Measurements from ENCODE around the gene CISH. TPM values are rescaled to one million over a fixed set of nuclear protein-coding genes. Genes with fewer than 3 reads are reported as not detected.

The CISH gene
- total RNA-seq (2014; rRNA removed; shearing (Covaris generic); ENCODE audit: low replicate concordance), result 0.30 and 2.5 TPM in 2 replicates

GRCh38 chr3:50611464-50612233 lies at the start of gene CISH:
Gene CISH (minus strand): TSS chr3:50611774. CDS start chr3:50611650, 124 bp downstream.
- peak; percentile 93 for DNase-seq (ENCODE audit: low read depth)
- in situ Hi-C loops (cut with HindIII; ENCODE audit: low pct_unique_long_range_greater_than_20kb, low sequenced_read_pairs), result no loop called here

DNA sequence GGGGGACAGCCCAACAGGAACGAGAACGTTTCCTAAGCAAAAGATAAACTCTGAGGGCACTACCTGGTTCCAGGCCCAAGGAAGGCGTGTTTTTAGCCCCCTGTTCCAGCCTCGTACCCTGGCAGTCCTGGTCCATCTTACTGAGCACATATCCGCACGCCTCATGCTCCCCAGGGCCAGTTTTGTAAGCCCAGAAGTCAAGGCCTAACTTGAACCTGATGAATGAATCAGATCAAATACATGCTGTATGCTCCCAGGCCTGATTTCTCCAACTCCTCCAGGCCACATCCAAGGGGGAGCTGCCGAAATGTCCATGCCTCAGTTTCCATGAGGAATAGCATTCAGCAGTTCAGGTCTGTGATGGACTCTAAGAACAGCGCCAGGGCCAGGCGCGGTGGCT lies 48.8 kb upstream of the CISH start:
- in situ Hi-C loops (cut with HindIII; ENCODE audit: low pct_unique_long_range_greater_than_20kb, low sequenced_read_pairs), result no loop called here
- no peak for DNase-seq (ENCODE audit: low read depth)

DNA sequence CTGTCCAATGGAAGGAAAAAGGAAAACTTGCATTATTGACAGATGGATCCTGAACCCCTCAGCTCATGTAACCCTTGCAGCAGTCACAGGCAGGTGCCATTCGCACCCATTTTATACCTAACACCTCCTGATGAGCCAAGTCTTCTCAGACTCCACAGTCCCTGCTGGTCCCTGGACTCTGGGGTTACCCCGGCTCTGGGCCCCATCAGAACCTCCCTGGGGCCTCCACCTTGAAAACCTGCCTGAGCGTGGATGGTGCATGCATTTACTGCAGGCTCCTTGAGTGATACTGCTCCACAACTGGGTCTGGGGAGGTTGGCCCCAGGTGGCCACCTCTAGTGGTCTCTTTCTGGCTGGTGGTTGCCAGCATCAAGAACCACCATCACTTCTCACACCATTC lies 47.3 kb upstream of the CISH start:
- DNase-seq (ENCODE audit: low read depth), result no peak
- in situ Hi-C loops (cut with HindIII; ENCODE audit: low pct_unique_long_range_greater_than_20kb, low sequenced_read_pairs), result no loop called here

GRCh38 chr3:50658416-50658815 lies 46.8 kb upstream of the CISH start:
- DNase-seq (ENCODE audit: low read depth), result no peak
- in situ Hi-C loops (cut with HindIII; ENCODE audit: low pct_unique_long_range_greater_than_20kb, low sequenced_read_pairs), result no loop called here

DNA sequence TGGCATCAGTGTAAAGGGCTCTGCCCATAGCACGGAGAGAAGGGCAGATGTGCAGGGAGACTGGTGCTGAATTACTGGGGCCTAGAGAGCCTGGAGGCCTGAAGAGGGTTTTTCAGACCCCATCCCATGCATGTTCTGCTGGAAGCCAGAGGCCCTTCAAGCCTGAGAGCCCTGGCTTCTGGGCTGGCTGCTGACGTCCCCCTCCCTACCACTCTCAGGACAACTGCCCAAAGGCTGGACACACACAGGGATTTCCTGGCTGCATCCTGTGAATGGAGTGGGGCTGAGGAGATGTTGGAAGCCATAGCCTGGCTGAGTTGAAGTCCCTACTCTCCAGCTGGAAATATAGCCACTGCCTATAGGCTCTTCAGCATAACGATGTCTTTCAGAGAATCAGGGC lies 46.2 kb upstream of the CISH start:
- DNase-seq (ENCODE audit: low read depth), result no peak
- in situ Hi-C loops (cut with HindIII; ENCODE audit: low pct_unique_long_range_greater_than_20kb, low sequenced_read_pairs), result no loop called here

DNA sequence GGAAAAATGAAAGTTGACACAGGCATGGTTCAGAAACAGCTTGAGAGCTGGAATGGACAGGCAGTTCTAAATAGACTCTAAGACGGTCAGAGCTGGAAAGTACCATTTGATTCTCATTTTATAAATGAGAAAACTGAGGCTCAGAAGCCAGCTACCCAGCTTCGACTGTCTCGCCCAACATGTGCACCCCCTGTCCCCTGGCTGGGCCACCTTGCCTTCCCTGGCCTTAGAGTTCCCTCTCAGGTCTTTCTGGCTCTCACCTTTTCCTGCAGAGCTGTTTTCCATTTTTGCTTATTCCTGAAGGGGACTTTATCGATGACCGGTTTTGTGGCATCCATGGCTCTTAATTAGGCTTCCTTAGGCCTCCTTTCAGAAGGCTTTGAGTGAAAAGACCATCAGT lies 45.8 kb upstream of the CISH start:
- in situ Hi-C loops (cut with HindIII; ENCODE audit: low pct_unique_long_range_greater_than_20kb, low sequenced_read_pairs), result no loop called here
- no peak for DNase-seq (ENCODE audit: low read depth)

DNA sequence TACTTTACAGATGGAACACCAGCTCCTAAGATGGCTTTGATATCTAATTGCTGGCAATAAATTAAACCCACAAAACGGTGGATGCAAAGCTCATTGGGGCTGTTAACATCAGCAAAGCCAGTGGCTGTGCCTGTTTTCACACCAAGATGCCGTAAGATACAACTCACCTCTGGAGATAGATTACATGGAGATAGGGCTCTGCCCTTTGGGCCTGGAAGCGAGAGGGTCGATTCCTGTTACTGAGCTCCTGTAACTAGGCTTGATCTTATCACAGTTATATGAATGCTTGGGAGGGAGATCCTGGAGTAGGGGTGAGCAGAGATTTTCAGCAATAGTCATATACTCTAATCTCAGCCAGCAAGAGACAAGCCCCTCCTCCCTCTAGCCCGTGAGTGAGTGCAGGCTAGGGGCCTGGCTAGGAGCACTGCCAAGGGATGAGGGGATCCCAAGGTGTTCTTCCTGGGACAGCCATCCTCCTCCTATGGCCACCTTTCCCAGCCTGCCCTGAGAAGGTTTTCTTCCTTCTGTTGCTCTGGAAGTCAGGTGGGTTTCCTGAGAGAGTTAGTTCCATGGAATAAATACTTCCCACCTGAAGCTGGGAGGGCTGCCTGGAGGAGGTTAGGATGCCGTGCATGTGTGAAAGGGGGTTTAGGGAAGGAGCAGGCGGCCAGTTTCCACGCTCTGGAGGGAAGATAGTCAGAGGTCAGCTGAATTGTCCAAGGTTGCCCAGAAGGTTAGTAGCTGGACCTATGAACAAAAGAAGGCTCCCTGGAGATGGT lies 45.0 kb upstream of the CISH start:
- no peak for DNase-seq (ENCODE audit: low read depth)
- in situ Hi-C loops (cut with HindIII; ENCODE audit: low pct_unique_long_range_greater_than_20kb, low sequenced_read_pairs), result no loop called here

DNA sequence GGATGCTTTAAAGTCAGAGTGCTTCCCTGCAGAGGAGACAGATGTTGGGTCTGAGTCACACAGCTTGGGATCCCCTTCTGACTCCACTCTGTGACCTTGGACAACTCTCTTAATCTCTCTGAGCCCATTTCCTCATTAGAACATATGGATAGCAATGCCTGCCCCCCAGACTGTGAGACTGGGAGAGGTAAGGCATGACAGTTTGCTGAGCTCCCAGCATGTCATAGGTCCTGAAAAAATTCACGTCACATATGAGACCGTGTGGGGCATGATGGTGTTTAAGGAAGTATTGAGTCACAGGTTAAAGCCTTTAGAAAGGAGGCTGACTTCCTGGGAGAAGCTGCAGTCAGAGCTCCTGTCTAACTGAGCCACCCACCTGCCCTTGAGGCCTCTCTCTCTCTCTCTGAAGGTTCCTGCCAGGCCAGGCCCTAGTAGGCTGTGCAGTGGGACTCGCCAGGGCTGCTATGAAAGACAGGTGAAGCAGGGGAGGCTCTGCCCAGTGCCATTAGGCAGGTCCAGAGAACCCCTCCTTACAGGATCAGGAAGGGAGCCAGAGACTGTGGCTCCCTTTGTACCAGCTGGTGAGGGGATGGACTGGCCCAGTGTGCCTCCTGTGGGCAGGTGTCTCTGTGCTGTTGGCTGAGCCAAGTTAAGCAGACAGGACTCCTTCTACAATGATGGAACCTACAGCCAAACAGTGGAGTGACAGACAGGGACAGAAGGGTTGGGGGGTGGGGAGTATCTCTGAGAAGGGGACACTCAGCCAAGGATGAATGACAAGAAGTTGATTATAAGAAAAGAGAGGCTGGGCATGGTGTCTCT lies 43.6 kb upstream of the CISH start:
- DNase-seq (ENCODE audit: low read depth), result peak; percentile 29
- in situ Hi-C loops (cut with HindIII; ENCODE audit: low pct_unique_long_range_greater_than_20kb, low sequenced_read_pairs), result no loop called here

DNA sequence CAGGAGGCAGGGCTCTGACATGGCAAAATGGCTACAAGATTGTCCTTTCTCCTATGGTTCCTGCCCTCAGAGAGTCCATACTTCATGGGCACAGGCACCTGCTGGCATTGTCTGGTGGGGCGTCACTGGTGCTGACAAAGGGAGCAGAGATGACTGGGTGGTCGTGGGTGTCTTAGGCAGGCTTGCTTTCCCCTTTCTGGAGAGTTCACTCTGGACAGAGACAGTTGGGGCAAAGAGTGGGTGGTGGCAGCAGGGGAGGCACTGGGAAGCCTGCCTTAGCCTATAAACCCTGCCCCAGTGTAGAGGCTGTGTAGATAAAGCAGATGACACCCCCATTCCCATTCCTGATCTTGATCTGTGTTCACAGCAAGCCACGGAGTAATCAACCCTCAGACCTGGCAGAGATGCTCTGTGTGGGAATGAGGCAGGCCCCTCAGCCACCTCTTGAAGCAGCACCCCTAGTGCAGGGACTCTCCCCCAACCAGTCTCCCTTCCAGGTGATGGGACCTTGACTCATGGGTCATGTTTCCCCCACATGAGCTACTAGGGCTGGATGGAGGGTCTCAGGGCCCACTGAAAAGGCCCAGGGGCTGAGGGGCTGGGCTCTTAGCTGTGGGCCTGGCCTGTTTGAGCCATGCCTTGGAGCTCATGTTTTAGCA lies 42.5 kb upstream of the CISH start:
- in situ Hi-C loops (cut with HindIII; ENCODE audit: low pct_unique_long_range_greater_than_20kb, low sequenced_read_pairs), result no loop called here
- DNase-seq (ENCODE audit: low read depth), result no peak

GRCh38 chr3:50652709-50653108 lies 41.1 kb upstream of the CISH start:
- in situ Hi-C loops (cut with HindIII; ENCODE audit: low pct_unique_long_range_greater_than_20kb, low sequenced_read_pairs), result no loop called here
- peak; percentile 56 for DNase-seq (ENCODE audit: low read depth)

DNA sequence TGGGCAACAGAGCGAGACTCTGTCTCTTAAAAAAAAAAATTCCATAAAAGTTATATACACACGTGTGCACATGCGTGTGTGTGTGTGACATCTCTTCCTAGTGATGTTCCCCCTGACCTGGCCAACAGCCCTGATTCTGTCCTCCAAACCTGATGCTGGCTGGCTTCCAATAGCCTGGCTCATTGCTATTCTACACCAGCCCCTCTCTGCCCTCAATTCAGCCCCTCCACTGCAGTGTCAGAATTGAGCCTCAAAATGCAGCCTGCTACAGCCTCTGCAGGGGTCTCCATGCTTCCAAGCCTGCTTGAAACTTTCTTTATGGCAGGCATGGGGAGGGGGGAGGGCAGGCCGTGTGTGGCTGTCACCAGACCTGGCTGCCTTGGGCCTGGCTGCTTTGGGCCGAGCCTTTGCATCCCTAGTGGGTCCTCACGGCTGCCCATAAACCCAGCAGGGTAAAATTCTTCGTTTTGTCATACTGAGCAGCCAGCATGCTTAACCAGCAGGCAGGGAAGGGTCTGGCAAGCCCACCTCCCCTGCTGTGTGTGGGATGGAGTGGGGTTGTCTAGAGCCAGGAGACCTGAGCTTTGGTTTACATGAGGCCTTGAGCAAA lies 40.5 kb upstream of the CISH start:
- in situ Hi-C loops (cut with HindIII; ENCODE audit: low pct_unique_long_range_greater_than_20kb, low sequenced_read_pairs), result no loop called here
- DNase-seq (ENCODE audit: low read depth), result no peak

- in situ Hi-C loops (cut with HindIII; ENCODE audit: low pct_unique_long_range_greater_than_20kb, low sequenced_read_pairs), result no loop called here
These were observed 39.9 kb upstream of the CISH start for GRCh38 chr3:50651445-50651844.

DNA sequence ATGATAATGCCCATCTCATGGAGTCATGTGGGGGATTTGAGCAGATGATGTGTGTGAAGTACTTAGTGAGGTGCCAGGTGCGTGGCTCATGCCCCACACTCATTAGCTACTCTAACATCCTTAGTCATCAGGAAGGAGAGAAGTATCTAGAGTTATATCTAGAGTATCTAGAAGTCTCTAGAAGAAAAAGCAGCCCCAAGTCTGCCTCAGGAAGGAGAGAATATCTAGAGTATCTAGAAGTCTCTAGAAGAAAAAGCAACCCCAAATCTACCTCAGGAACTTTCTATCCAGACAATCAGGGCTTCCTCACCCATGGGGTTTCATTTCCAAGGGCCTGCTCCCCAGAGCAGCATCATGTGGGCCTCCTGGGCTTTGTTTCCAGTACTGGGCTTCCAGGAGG lies 38.4 kb upstream of the CISH start:
- in situ Hi-C loops (cut with HindIII; ENCODE audit: low pct_unique_long_range_greater_than_20kb, low sequenced_read_pairs), result no loop called here
- no peak for DNase-seq (ENCODE audit: low read depth)

More at GRCh38 chr3:50651445-50651844, 39.9 kb upstream of the CISH start:
- no peak for DNase-seq (ENCODE audit: low read depth)

DNA sequence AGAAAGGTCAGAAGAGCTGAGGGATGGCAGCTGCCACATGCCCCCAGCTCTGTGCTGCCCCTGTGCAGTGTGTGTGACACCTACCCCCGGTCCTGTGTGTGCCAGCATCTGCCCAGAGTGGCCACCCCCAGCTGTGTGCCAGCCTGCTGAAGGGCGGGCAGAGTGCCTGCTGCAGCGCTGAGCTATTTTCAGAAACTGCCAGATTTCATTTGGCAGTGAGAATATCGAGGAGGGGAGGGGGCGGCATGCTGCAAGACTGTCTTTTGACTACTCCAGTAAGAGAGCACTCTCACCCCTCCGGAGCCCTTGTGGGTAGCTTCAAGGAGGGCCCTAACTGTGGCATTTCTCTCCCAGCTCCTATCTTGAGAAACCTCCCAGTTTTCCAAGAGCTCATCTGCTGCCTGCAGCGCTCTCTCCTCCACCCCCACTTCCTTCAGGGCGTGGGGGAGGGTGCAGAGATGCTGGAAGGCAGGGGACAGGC lies 37.9 kb upstream of the CISH start:
- no peak for DNase-seq (ENCODE audit: low read depth)
- in situ Hi-C loops (cut with HindIII; ENCODE audit: low pct_unique_long_range_greater_than_20kb, low sequenced_read_pairs), result no loop called here

GRCh38 chr3:50648944-50649343 lies 37.4 kb upstream of the CISH start:
- no peak for DNase-seq (ENCODE audit: low read depth)
- in situ Hi-C loops (cut with HindIII; ENCODE audit: low pct_unique_long_range_greater_than_20kb, low sequenced_read_pairs), result no loop called here

DNA sequence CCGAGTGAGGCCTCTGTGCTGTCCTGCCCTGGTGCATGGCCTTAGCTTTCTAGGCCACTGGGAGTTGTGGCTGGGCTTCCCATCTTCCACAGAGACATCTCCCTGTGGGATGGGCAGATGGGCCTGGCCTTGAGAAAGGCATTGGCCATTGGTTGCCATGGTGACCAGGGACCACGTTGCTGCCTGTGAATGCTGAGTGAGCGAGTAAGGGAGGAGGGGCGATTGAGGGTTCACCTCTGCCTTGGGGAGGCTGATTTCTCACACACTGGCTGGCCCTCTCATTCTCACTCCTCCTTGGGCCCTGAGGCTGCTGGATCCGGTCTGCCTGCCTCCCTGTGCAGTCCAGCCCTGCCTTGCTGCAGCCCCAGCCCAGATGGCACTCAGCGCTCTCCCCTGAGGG lies 36.7 kb upstream of the CISH start:
- DNase-seq (ENCODE audit: low read depth), result no peak
- in situ Hi-C loops (cut with HindIII; ENCODE audit: low pct_unique_long_range_greater_than_20kb, low sequenced_read_pairs), result no loop called here

DNA sequence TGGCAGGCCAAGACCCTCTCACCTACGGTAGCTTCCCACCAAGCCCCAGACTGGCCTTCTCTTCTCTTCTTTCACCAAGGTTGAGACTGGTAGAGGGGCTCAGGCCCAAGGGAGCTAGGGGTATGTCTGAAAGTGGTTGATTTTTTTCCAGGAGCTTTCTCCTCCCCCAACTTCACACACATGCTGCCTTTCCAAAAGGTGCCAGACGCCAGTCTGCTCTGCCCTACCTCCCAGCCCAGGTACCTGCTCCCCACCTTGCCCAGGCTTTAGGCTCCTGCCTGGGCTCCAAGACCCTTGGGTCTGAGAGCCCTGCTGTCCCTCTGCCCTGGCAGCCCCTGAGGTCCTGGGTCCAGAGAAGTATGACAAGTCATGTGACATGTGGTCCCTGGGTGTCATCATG lies 33.8 kb upstream of the CISH start:
- no peak for DNase-seq (ENCODE audit: low read depth)
- in situ Hi-C loops (cut with HindIII; ENCODE audit: low pct_unique_long_range_greater_than_20kb, low sequenced_read_pairs), result no loop called here

- no peak for DNase-seq (ENCODE audit: low read depth)
- in situ Hi-C loops (cut with HindIII; ENCODE audit: low pct_unique_long_range_greater_than_20kb, low sequenced_read_pairs), result no loop called here
These were observed 33.0 kb upstream of the CISH start for GRCh38 chr3:50644561-50644960.

All from Caki2 (cell line).